HepG2 (cell line): Measurements from ENCODE around the gene ESF1. TPM values are rescaled to one million over a fixed set of nuclear protein-coding genes. Genes with fewer than 3 reads are reported as not detected.

Source experiments
- ATAC-seq: fragments of 200-7000 bp; cut with Tn5 transposase; 3 replicates; pipeline ENCODE4 v1.9.1; 2020; ENCODE audit warnings: mild to moderate bottlenecking, moderate library complexity
- BruUV-seq: library from RNA; stranded (reverse); fragments of 400-500 nt; replicated peaks from 2 replicates; lab custom pipeline; 2021; lab: Mats Ljungman, UMichigan
- CTCF ChIA-PET: fragments of 300-600 bp; formaldehyde crosslinking; extraction: SDS; loops from one replicate; lab custom pipeline; 2021; ENCODE audit warnings: low total read pairs, inconsistent platforms, low intra/inter-chr PET ratio; lab: Yijun Ruan, JAX
- POLR2A ChIA-PET: fragments of 350-600 bp; sonication (Branson Sonifier 250); formaldehyde crosslinking; loops from one replicate; lab custom pipeline; 2020; ENCODE audit warnings: antibody characterized with exemption, inconsistent platforms; lab: Yijun Ruan, JAX
- DNase-seq: peaks from one replicate; pipeline ENCODE4 v3.0.0-alpha.2; 2015; ENCODE audit warnings: low spot score
- FAIRE-seq: peaks from 3 replicates; lab custom pipeline; 2011; peaks lifted over from hg19 to GRCh38; lab: Jason Lieb, UNC
- H2AFZ ChIP-seq: one replicate; pipeline ENCODE4 v1.6.1; 2011; ENCODE audit warnings: low read length, inconsistent platforms
- H3K27ac ChIP-seq: fragments of 300-600 bp; 3 replicates; pipeline ENCODE4 v1.8.0; 2011; ENCODE audit warnings: mixed run types, mild to moderate bottlenecking, mixed read lengths, low read length, inconsistent platforms; ENCODE audit not compliant: insufficient read depth; ENCODE audit errors: extremely low read length
- H3K27me3 ChIP-seq, 2 experiments: fragments of 200-600 bp in 1 of 2; 2 replicates in 1 of 2; 3 replicates in 1 of 2; pipeline versions ENCODE4 v1.6.0 to v1.8.0; 2011; ENCODE audit warnings: low read length in 2 of 2, mild to moderate bottlenecking in 2 of 2, moderate library complexity in 2 of 2, inconsistent platforms in 1 of 2; ENCODE audit not compliant: insufficient read depth in 2 of 2, control insufficient read depth in 1 of 2
- H3K36me3 ChIP-seq, 2 experiments: fragments of 200-600 bp in 1 of 2; replicated peaks in 1 of 2; 2 replicates in 1 of 2; 3 replicates in 1 of 2; pipeline versions ENCODE4 v1.5.1 to v1.8.0; 2011; ENCODE audit warnings: low read length in 2 of 2, inconsistent platforms in 1 of 2; ENCODE audit not compliant: insufficient read depth in 2 of 2, control insufficient read depth in 1 of 2
- H3K4me1 ChIP-seq: 2 replicates; pipeline ENCODE4 v1.5.1; 2012; ENCODE audit warnings: low read length, inconsistent platforms; ENCODE audit not compliant: insufficient read depth
- H3K4me2 ChIP-seq: 2 replicates; pipeline ENCODE4 v1.6.0; 2011; ENCODE audit warnings: low read depth, low read length, inconsistent platforms
- H3K4me3 ChIP-seq, 3 experiments: fragments of 200-600 bp in 1 of 3; sonication (generic), shearing (Covaris generic) in 1 of 3; replicated peaks in 1 of 3; 2 replicates each; pipeline ENCODE4 v1.5.1; 2011 to 2016; ENCODE audit warnings: low read length in 3 of 3, inconsistent platforms in 2 of 3, low read depth in 2 of 3, mild to moderate bottlenecking in 2 of 3, control low read depth in 1 of 3, mixed read lengths in 1 of 3; ENCODE audit not compliant: insufficient read depth in 1 of 3
- H3K79me2 ChIP-seq: one replicate; pipeline ENCODE4 v1.6.1; 2011; ENCODE audit warnings: low read length, inconsistent platforms; ENCODE audit not compliant: insufficient read depth
- H3K9ac ChIP-seq: 2 replicates; pipeline ENCODE4 v1.6.0; 2011; ENCODE audit warnings: mild to moderate bottlenecking, low read depth, low read length, inconsistent platforms; ENCODE audit not compliant: insufficient read depth
- H3K9me3 ChIP-seq: 2 replicates; pipeline ENCODE4 v1.5.1; 2012; ENCODE audit warnings: mild to moderate bottlenecking, low read length
- H4K20me1 ChIP-seq: 2 replicates; pipeline ENCODE4 v1.6.0; 2011; ENCODE audit warnings: inconsistent platforms, mild to moderate bottlenecking, low read length, moderate library complexity; ENCODE audit not compliant: insufficient read depth
- DNMT3B ChIP-seq: conservative IDR thresholded peaks from 2 replicates; pipeline ENCODE4 v1.6.1; 2016; ENCODE audit warnings: missing biosample characterization, control low read depth
- FOXJ3 ChIP-seq: sonication (generic); formaldehyde crosslinking; IDR thresholded peaks from 2 replicates; pipeline ENCODE4 v1.4.0; 2020; ENCODE audit warnings: missing genetic modification reagents, mild to moderate bottlenecking, borderline replicate concordance
- HNRNPL ChIP-seq: fragments of 200-400 bp; formaldehyde crosslinking; IDR thresholded peaks from 2 replicates; pipeline ENCODE4 v1.6.1; 2017; ENCODE audit warnings: mild to moderate bottlenecking, low read depth, low read length
- TCF12 ChIP-seq, 2 experiments: fragments of 450-650 bp in 1 of 2; sonication (generic) in 1 of 2; formaldehyde crosslinking in 1 of 2; IDR thresholded peaks; 2 replicates each; pipeline versions ENCODE4 v1.6.1 to v1.8.0; 2017 to 2022; ENCODE audit warnings: antibody characterized with exemption in 1 of 2, mild to moderate bottlenecking in 1 of 2, missing genetic modification reagents in 1 of 2, moderate library complexity in 1 of 2
- TMF1 ChIP-seq: sonication (generic); formaldehyde crosslinking; IDR thresholded peaks from 2 replicates; pipeline ENCODE4 v1.8.1; 2022; ENCODE audit warnings: low read depth, missing genetic modification reagents
- ZNF138 ChIP-seq: sonication (generic); formaldehyde crosslinking; IDR thresholded peaks from 2 replicates; pipeline ENCODE4 v1.5.0; 2020; ENCODE audit warnings: mild to moderate bottlenecking, low read depth, missing genetic modification reagents
- ZNF143 ChIP-seq: sonication (generic); formaldehyde crosslinking; IDR thresholded peaks from 2 replicates; pipeline ENCODE4 v1.4.0; 2020; ENCODE audit warnings: missing genetic modification reagents
- ZNF253 ChIP-seq: sonication (generic); formaldehyde crosslinking; IDR thresholded peaks from 2 replicates; pipeline ENCODE4 v1.8.0; 2022; ENCODE audit warnings: mild to moderate bottlenecking, missing genetic modification reagents, borderline replicate concordance
- ZNF614 ChIP-seq: IDR thresholded peaks from 2 replicates; pipeline ENCODE4 v1.6.1; 2018; ENCODE audit warnings: missing biosample characterization, missing genetic modification reagents, inconsistent platforms, borderline replicate concordance
- ZNF788 ChIP-seq: sonication (generic); formaldehyde crosslinking; IDR thresholded peaks from 2 replicates; pipeline ENCODE4 v1.5.0; 2020; ENCODE audit warnings: mild to moderate bottlenecking, missing genetic modification reagents, borderline replicate concordance
- WGBS: methylation state at CpG from one replicate; pipeline ENCODE4 v1.1.6; 2017; ENCODE audit warnings: low lambda C conversion rate; 5-methylcytosine and 5-hydroxymethylcytosine counted together
- in situ Hi-C: cut with HindIII; loops from 2 replicates; pipeline ENCODE4 v1.10.0; 2017; ENCODE audit warnings: low pct_unique_long_range_greater_than_20kb; ENCODE audit not compliant: extremely low pct_ligation_motif_present
- intact Hi-C: fragments of 100-400 bp; cut with micrococcal nuclease; formaldehyde crosslinking; loops from one replicate; pipeline ENCODE4 v1.10.0; 2022; ENCODE audit not compliant: unreplicated experiment
- polyA plus RNA-seq, 8 experiments: library from polyadenylated mRNA; depleted of rRNA in 3 of 8; stranded (reverse) in 7 of 8; unstranded in 1 of 8; fragments of >200 nt; fragmentation: Illumina TruSeq in 4 of 8; extraction: Trizol in 4 of 8; gene quantifications; 2 replicates each; pipeline versions ENCODE4 v1.2.1 to v1.2.3, GENCODE V29; 2011 to 2016; ENCODE audit warnings: low read depth in 4 of 8, missing spikeins in 1 of 8, mixed read lengths in 1 of 8; ENCODE audit not compliant: insufficient read depth in 1 of 8
- total RNA-seq, 5 experiments: library from RNA; depleted of rRNA; stranded (reverse); fragments of >200 nt; fragmentation: Illumina TruSeq; extraction: Trizol; gene quantifications; 2 replicates each; pipeline ENCODE4 v1.2.3, GENCODE V29; 2016; ENCODE audit warnings: low read depth in 1 of 5
- TF ChIP-seq, protein P1 (sequence below): sonication (generic); formaldehyde crosslinking; IDR thresholded peaks from 2 replicates; pipeline ENCODE4 v1.8.1; 2023; ENCODE audit warnings: mild to moderate bottlenecking, missing genetic modification reagents
- TF ChIP-seq, protein P2 (sequence below): fragments of 450-650 bp; IDR thresholded peaks from 2 replicates; pipeline ENCODE4 v1.6.1; 2016
- TF ChIP-seq, protein P3 (sequence below): IDR thresholded peaks from 2 replicates; pipeline ENCODE4 v1.6.1; 2016; ENCODE audit warnings: mild to moderate bottlenecking
- TF ChIP-seq, protein P4 (sequence below): fragments of 450-650 bp; IDR thresholded peaks from 2 replicates; pipeline ENCODE4 v1.6.1; 2017

The ESF1 gene
- total and polyA plus RNA-seq, 2 of the 13 experiments (the other 11 are each of a cell fraction or from before 2014, with no cell fraction given), result 7.3 to 66.9 TPM

DNA sequence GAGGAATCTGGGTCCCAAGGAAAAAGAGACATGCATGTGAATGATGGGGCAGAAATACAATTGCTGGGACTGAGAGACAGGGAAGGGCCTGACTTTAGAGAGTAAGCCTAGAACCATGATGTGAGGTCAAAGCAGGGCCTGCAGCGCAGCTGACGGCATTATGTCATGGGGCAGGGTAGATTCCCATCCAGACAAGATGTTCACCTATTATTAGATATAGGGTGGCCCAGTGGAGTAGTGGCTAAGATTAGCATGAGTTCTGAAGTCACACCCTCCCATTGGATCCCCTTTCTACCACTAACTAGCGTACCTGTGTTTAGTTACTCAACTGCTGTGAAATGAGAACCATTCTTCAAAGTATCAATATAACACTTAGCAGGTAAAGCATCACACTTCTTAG lies 39.7 kb upstream of the ESF1 start:
- Histone ChIP-seq H3K36me3 (no peaks in the 10 kb centered on the region), H3K4me3 (no peak overlapping the region), H3K9ac (no peak overlapping the region)
- 70% methylated on average over 3 of the region's 3 CpGs for WGBS
- TF ChIP-seq, protein P1, sequence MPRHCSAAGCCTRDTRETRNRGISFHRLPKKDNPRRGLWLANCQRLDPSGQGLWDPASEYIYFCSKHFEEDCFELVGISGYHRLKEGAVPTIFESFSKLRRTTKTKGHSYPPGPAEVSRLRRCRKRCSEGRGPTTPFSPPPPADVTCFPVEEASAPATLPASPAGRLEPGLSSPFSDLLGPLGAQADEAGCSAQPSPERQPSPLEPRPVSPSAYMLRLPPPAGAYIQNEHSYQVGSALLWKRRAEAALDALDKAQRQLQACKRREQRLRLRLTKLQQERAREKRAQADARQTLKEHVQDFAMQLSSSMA (CRISPR knock-in tag), result no peak
- TF ChIP-seq DNMT3B (no peak), HNRNPL (no peak), ZNF614 (CRISPR knock-in tag) (no peak), TCF12 (IDR thresholded peaks at IDR 0.05) (no peak), TCF12 (CRISPR knock-in tag; IDR thresholded peaks at IDR 0.05) (no peak), ZNF138 (no peak), ZNF253 (CRISPR knock-in tag) (no peak), ZNF143 (CRISPR knock-in tag) (no peak), ZNF788 (CRISPR knock-in tag) (no peak), FOXJ3 (no peak), TMF1 (CRISPR knock-in tag) (no peak)
- TF ChIP-seq, protein P2, sequence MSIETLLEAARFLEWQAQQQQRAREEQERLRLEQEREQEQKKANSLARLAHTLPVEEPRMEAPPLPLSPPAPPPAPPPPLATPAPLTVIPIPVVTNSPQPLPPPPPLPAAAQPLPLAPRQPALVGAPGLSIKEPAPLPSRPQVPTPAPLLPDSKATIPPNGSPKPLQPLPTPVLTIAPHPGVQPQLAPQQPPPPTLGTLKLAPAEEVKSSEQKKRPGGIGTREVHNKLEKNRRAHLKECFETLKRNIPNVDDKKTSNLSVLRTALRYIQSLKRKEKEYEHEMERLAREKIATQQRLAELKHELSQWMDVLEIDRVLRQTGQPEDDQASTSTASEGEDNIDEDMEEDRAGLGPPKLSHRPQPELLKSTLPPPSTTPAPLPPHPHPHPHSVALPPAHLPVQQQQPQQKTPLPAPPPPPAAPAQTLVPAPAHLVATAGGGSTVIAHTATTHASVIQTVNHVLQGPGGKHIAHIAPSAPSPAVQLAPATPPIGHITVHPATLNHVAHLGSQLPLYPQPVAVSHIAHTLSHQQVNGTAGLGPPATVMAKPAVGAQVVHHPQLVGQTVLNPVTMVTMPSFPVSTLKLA, result no peak
- TF ChIP-seq, protein P3, sequence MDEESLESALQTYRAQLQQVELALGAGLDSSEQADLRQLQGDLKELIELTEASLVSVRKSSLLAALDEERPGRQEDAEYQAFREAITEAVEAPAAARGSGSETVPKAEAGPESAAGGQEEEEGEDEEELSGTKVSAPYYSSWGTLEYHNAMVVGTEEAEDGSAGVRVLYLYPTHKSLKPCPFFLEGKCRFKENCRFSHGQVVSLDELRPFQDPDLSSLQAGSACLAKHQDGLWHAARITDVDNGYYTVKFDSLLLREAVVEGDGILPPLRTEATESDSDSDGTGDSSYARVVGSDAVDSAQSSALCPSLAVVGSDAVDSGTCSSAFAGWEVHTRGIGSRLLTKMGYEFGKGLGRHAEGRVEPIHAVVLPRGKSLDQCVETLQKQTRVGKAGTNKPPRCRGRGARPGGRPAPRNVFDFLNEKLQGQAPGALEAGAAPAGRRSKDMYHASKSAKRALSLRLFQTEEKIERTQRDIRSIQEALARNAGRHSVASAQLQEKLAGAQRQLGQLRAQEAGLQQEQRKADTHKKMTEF, result no peak
- TF ChIP-seq, protein P4, sequence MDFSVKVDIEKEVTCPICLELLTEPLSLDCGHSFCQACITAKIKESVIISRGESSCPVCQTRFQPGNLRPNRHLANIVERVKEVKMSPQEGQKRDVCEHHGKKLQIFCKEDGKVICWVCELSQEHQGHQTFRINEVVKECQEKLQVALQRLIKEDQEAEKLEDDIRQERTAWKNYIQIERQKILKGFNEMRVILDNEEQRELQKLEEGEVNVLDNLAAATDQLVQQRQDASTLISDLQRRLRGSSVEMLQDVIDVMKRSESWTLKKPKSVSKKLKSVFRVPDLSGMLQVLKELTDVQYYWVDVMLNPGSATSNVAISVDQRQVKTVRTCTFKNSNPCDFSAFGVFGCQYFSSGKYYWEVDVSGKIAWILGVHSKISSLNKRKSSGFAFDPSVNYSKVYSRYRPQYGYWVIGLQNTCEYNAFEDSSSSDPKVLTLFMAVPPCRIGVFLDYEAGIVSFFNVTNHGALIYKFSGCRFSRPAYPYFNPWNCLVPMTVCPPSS, result no peak
- TF ChIP-seq, all 625 proteins: peak for 0
- H3K4me2 ChIP-seq, result no peak overlapping the region
- ChIA-PET POLR2A (no interaction called here), CTCF (no interaction called here)
- intact Hi-C loops, result loop anchor here (5.0 kb wide), 1 partner anchor 118 kb away; no protein-coding TSS in a partner anchor
- peaks cover 0 to 3% of the 10 kb centered on the region in 2 experiments; a peak in 1 of 5 replicates for H3K27me3 ChIP-seq
- in situ Hi-C loops, result loop anchor here (5.0 kb wide), 1 partner anchor 233 kb away; no protein-coding TSS in a partner anchor
- DNase-seq (no peak), ATAC-seq (no peak), FAIRE-seq (no peak)
- no peaks in the 10 kb centered on the region for H3K4me1 ChIP-seq
- no peak overlapping the region for H3K27ac ChIP-seq
- no peaks in the 10 kb centered on the region for H4K20me1 ChIP-seq
- H3K9me3 ChIP-seq, result no peaks in the 10 kb centered on the region
- H3K79me2 ChIP-seq, result no peaks in the 10 kb centered on the region
- BruUV-seq, result no TSS peak
- no peak overlapping the region for H2AFZ ChIP-seq
